ENCODE measurements around the gene TIMM21. TPM values are rescaled to one million over a fixed set of nuclear protein-coding genes. Genes with fewer than 3 reads are reported as not detected.

Gene TIMM21
- polyA plus RNA-seq, 1 donor from 2014 or later, result 59.2 TPM

GRCh38 chr18:74204526-74205152 is 56.3 kb downstream of the TIMM21 start:
- H3K9me3 ChIP-seq (ENCODE audit: low read length), result no peaks in the 10 kb centered on the region
- no peaks in the 10 kb centered on the region for H4K20me1 ChIP-seq (ENCODE audit: insufficient read depth)
- H3K4me2 ChIP-seq (ENCODE audit: low read length), result no peak overlapping the region
- H3K79me2 ChIP-seq (replicated peaks; ENCODE audit: insufficient read depth, low read length), result no peaks in the 10 kb centered on the region
- TF ChIP-seq RAD21 (conservative IDR thresholded peaks at IDR 0.05) (no peak), CTCF (IDR thresholded peaks at IDR 0.05; ENCODE audit: poor library complexity, severe bottlenecking) (no peak)
- H3K27ac ChIP-seq (ENCODE audit: low read length), result no peak overlapping the region
- no peak overlapping the region for H3K9ac ChIP-seq (ENCODE audit: low read length)
- no peak overlapping the region for H3K4me3 ChIP-seq (ENCODE audit: low read length)
- no peaks in the 10 kb centered on the region for H3K36me3 ChIP-seq (ENCODE audit: insufficient read depth, low read length)
- H3K27me3 ChIP-seq (ENCODE audit: insufficient read depth, low read depth, low read length), result no peaks in the 10 kb centered on the region
- H2AFZ ChIP-seq (ENCODE audit: low read depth, low read length), result no peak overlapping the region
- no peaks in the 10 kb centered on the region for H3K9me2 ChIP-seq (ENCODE audit: insufficient read depth, low read length)
- no peaks in the 10 kb centered on the region for H3F3A ChIP-seq (ENCODE audit: insufficient read depth, low read length, poor library complexity, severe bottlenecking)

Other genes with a start within 250 kb of the TIMM21 start
- 6.1 and 9.2 TPM in 2 replicates for gene FBXO15, start 689 bp upstream of the TIMM21 start, polyA plus RNA-seq
- gene CYB5A, start 143.4 kb downstream of the TIMM21 start, polyA plus RNA-seq, result 31.1 and 35.4 TPM in 2 replicates
- gene C18orf63, start 167.3 kb downstream of the TIMM21 start, polyA plus RNA-seq, result not detected in 2 replicates

All from neural cell (in vitro differentiated cells).